UCSD-AML1 (cell line): ENCODE results near the gene MGAM2.

Experiments
- DNase-seq: peaks from one replicate; lab custom pipeline; 2025; ENCODE audit not compliant: unreplicated experiment; lab: John Stamatoyannopoulos, UW

The MGAM2 gene

GRCh38 chr7:142114207-142114606 is 2.7 kb downstream of the MGAM2 start:
- no peak for DNase-seq

GRCh38 chr7:142120524-142120923 is 9.0 kb downstream of the MGAM2 start:
- no peak for DNase-seq

DNA sequence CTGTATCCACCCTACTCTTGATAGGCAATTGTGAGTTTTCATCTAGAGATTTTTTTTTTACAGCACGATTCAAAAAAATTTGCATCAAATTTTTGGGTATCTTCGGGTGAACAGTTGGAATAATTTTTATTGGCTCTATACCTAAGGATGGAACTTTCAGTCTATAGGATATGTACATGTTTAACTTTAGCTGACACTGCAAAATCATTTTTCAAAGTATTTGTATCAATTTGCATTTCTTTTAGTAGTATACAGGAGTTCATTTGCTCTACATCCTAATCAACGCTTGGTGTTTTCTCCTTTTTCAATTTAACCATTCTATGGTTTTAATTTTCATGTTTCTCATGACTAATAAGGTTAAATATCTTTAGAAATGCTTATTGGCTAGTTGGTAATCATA is 11.7 kb downstream of the MGAM2 start:
- no peak for DNase-seq

- DNase-seq: no peak
These were observed 13.9 kb downstream of the MGAM2 start for GRCh38 chr7:142125256-142125955.

DNA sequence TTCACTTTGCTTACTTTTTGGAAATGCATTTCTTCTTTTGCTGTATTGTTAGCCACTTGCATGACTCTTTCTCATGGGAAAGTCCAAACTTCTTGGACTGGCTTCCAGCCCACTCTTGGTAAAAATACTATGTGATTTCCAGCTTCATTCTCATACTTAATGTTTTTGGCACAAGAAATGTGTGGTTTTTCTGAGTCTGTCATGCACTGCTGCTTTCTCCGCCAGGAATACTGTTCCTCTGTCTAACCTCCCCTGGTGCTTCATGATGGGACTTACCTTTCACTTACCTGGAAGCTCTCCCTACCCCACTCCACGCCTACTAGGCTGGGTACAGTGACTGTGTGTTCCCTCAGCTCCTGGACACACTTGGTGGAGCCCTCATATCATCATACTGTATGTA is 18.7 kb downstream of the MGAM2 start:
- DNase-seq: no peak

DNA sequence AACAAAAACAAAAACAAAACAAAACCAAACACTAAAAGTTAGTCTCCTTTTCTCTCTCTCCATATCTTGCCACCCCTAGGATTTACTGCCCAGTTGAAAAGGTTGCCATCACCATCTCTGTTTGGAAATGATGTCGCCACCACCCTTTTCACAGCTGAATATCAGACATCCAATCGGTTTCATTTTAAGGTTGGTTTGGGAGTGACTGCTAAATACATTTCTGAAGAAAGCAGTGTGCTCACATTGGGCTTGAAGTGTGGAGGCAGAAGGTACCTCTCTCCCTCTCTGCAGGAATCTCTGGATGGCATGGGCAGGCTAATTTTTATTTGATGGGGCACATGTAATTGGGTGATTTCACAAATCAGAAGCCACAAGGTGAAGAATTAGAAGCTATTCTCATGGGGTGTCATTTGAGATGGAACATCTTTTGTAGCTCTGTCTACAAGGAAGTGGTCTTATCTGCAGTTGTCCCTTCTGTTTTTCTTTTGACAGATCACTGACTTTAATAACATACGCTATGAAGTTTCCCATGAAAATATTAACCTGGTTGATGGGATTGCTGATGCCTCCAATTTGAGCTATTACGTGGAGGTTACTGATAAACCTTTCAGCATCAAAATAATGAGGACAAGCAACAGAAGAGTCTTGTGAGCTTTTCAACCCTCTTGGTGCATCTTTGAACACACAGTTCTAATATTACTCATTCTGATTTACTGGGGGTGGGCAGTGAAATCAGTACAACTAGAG is 20.1 kb downstream of the MGAM2 start:
- DNase-seq: no peak

- no peak for DNase-seq
These were observed 22.2 kb downstream of the MGAM2 start for GRCh38 chr7:142133731-142134148.

- no peak for DNase-seq
These were observed 23.4 kb downstream of the MGAM2 start for GRCh38 chr7:142134909-142135308.

DNA sequence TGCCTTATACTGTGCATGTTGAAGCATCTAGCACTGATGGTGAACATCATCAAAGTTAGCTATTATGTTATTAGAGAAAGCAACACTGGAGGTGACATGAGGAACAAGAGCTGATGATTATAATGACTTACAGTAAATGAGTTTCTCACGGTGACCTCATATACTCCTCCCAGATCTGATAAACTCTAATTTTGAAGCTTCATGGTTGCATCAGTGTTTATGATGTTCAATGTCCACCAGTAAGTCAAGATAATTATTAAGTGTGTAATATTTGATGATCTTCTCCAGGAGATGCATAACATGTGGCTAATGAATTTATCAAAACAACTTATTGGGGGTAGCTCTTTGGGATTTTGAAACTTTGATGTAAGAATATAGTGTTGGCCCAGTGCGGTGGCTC is 27.5 kb downstream of the MGAM2 start:
- no peak for DNase-seq

GRCh38 chr7:142139597-142140400 is 28.3 kb downstream of the MGAM2 start:
- DNase-seq: no peak

- no peak for DNase-seq
These were observed 29.0 kb downstream of the MGAM2 start for GRCh38 chr7:142140401-142140959.

- no peak for DNase-seq
These were observed 31.2 kb downstream of the MGAM2 start for GRCh38 chr7:142142702-142143101.

DNA sequence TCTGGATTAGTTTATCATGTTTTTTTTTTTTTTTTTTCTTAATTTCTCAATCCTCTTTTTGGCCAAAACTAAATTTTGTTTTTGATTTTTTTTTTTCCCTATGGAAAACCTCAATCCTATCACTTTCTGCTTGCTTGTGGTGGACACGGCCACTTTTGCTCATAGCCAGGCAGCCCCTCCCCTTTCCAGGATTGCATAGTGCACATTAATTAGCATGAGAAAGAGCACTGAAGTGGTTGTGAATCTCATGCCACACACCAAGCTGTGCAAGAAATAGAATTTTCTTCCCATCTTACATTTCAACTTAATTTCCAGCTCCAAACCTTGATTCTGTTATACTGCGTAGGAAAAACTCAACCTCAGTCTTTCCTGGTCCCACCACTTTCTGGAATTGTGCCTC is 34.6 kb downstream of the MGAM2 start:
- no peak for DNase-seq

GRCh38 chr7:142150356-142150755 is 38.8 kb downstream of the MGAM2 start:
- no peak for DNase-seq

- DNase-seq: no peak
These were observed 39.4 kb downstream of the MGAM2 start for GRCh38 chr7:142150869-142151268.

DNA sequence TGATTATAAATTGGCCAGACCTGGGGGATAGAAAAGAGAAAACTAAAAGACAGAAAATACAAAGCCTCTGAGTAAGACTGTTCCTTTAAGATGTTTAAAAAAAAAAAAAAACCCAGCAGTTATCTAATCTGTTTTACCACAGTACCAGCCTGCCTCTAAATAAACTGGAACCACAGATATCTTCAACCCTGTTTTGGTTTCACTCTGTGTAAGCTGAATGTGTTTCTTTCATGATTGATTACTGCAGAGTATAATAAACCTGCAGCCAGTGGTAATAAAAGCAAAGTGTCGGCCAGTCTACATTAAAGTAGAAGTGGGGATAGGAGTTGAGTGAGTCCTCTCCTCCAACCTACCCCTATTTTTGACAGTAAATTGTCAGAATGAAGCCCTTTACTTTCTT is 40.6 kb downstream of the MGAM2 start:
- no peak for DNase-seq

DNA sequence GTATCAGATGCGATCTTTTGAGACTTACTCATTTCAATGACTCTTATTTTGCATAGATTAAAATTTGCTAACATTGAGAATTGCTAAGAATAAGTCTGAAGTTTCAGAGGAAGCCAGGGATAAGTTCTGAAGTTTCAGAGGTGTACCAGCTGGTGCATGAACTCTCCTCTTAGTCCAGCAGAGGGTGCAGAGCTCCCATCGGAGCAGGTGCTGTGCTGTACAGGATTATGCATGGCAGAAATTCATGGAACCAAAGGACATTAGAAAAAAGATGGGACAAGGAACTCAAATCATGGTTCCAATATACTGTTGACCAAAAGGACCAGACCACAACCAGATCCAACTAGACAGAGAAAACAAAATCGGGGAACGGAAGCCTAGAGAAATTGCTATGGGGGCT is 41.9 kb downstream of the MGAM2 start:
- no peak for DNase-seq

GRCh38 chr7:142158736-142159496 is 47.4 kb downstream of the MGAM2 start:
- DNase-seq: no peak

DNA sequence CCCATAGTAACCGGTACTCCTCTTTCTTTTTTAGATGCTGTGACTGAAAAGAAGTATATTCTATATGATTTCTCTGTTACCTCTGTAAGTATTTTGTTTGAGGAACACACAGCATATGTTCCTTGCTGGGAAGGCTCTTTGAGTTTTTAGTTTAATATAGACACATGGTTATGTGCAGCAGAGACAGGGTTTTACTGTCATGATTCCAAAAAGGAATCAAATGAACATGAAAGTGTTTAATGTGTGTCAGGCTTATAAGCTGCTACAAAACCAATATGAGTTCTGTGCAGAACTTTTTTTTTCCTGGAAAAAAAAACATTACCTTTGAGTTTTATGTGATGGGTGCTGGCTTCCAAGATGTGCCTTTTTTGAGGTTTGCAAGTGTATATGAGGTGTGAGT is 50.4 kb downstream of the MGAM2 start:
- DNase-seq: no peak

GRCh38 chr7:142168746-142169145 is 57.2 kb downstream of the MGAM2 start:
- no peak for DNase-seq

DNA sequence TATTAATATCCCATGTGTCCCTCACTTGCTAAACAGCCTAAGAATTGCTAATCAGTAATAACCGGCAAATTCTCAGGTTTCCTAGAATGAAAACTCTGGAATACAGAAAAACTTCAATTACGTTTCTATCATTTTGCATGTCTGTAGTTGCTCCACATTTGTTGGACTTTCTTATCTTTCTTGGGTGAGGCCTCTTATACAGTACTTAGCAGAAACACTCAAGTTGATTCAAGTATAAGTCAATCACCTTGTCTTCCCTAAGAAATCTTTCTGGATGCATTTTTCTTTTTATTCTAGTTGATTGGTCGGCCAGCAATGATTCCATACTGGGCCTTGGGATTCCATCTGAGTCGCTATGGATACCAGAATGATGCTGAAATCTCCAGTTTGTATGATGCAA is 61.4 kb downstream of the MGAM2 start:
- DNase-seq: no peak
